ENCODE data around the gene VAT1. TPM values are rescaled to one million over a fixed set of nuclear protein-coding genes. Genes with fewer than 3 reads are reported as not detected.
A peak's percentile ranks its signal among the peaks of the same experiment; 100 is the strongest.

The VAT1 gene
- total and polyA plus RNA-seq, 2 of the 13 experiments (the other 11 are each of a cell fraction or from before 2014, with no cell fraction given): 143 to 205 TPM

DNA sequence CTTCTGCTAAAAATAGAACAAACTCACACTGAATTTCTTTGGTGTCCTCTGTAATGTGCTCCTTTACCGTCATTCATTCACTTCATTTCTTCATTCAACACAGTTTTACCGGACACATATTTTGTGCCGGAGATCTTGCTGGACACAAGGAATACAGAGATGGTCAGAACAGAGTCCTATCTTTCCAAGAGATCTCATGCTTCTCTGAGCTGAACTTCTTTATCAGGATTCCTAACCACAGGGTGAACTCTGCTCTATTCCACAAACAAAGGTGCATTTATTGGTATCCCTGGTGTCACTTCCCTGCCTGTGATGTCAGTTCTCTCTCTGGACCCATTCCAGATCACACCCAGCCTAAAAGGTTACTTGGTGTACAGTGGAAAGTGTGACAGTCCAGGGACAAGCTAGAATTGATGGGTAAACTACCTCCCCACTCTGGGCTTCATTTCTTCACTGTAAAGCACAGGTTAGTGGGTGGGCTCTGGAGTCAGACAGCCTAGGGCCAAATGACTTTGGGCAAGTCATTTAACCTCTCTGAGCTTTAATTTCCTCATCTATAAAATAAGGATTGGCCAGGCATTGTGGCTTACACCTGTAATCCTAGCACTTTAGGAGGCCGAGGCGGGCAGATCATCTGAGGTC, 11.4 kb downstream of the VAT1 start (continued):
- TF ChIP-seq NFRKB (IDR thresholded peaks at IDR 0.05): no peak
- peak; percentile 59; the same call in 1 of the 2 replicates for TF ChIP-seq NFKBIZ (CRISPR knock-in tag; IDR thresholded peaks at IDR 0.05)
- TF ChIP-seq CBX2 (IDR thresholded peaks at IDR 0.05; ENCODE audit: low read depth, low read length): no peak
- no peak for TF ChIP-seq CBX2 (CRISPR knock-in tag; IDR thresholded peaks at IDR 0.05; ENCODE audit: low read depth)
- peak; percentile 85 for TF ChIP-seq DRAP1 (CRISPR knock-in tag; IDR thresholded peaks at IDR 0.05)
- TF ChIP-seq, protein P1, sequence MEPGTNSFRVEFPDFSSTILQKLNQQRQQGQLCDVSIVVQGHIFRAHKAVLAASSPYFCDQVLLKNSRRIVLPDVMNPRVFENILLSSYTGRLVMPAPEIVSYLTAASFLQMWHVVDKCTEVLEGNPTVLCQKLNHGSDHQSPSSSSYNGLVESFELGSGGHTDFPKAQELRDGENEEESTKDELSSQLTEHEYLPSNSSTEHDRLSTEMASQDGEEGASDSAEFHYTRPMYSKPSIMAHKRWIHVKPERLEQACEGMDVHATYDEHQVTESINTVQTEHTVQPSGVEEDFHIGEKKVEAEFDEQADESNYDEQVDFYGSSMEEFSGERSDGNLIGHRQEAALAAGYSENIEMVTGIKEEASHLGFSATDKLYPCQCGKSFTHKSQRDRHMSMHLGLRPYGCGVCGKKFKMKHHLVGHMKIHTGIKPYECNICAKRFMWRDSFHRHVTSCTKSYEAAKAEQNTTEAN (CRISPR knock-in tag; conservative IDR thresholded peaks at IDR 0.05): peak; percentile 64
- no peak for TF ChIP-seq ZZZ3 (CRISPR knock-in tag; IDR thresholded peaks at IDR 0.05; ENCODE audit: borderline replicate concordance)
- TF ChIP-seq RAD21 (CRISPR knock-in tag; IDR thresholded peaks at IDR 0.05): no peak
- no peak for TF ChIP-seq ZNF256 (CRISPR knock-in tag; conservative IDR thresholded peaks at IDR 0.05)
- TF ChIP-seq ZNF10 (CRISPR knock-in tag; IDR thresholded peaks at IDR 0.05; ENCODE audit: borderline replicate concordance, low read depth): no peak
- TF ChIP-seq ARID5B (CRISPR knock-in tag; IDR thresholded peaks at IDR 0.05): peak; percentile 93
- peak; percentile 57; the same call in 1 of the 2 replicates for TF ChIP-seq SIX1 (CRISPR knock-in tag; IDR thresholded peaks at IDR 0.05; ENCODE audit: borderline replicate concordance)
- TF ChIP-seq ZNF775 (CRISPR knock-in tag; IDR thresholded peaks at IDR 0.05; ENCODE audit: borderline replicate concordance): no peak
- TF ChIP-seq IRX3 (CRISPR knock-in tag; IDR thresholded peaks at IDR 0.05; ENCODE audit: borderline replicate concordance, low read depth): no peak
- 0 out of 2 replicates have a peak, but pooled peaks have one; percentile 64 for TF ChIP-seq CC2D1A (CRISPR knock-in tag; IDR thresholded peaks at IDR 0.05)
- TF ChIP-seq, protein P2, sequence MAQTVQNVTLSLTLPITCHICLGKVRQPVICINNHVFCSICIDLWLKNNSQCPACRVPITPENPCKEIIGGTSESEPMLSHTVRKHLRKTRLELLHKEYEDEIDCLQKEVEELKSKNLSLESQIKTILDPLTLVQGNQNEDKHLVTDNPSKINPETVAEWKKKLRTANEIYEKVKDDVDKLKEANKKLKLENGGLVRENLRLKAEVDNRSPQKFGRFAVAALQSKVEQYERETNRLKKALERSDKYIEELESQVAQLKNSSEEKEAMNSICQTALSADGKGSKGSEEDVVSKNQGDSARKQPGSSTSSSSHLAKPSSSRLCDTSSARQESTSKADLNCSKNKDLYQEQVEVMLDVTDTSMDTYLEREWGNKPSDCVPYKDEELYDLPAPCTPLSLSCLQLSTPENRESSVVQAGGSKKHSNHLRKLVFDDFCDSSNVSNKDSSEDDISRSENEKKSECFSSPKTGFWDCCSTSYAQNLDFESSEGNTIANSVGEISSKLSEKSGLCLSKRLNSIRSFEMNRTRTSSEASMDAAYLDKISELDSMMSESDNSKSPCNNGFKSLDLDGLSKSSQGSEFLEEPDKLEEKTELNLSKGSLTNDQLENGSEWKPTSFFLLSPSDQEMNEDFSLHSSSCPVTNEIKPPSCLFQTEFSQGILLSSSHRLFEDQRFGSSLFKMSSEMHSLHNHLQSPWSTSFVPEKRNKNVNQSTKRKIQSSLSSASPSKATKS (CRISPR knock-in tag; IDR thresholded peaks at IDR 0.05): no peak
- TF ChIP-seq PHF20 (CRISPR knock-in tag; IDR thresholded peaks at IDR 0.05): no peak
- TF ChIP-seq RELA (CRISPR knock-in tag; IDR thresholded peaks at IDR 0.05): no peak
- TF ChIP-seq PRDM10 (CRISPR knock-in tag; IDR thresholded peaks at IDR 0.05; ENCODE audit: low read depth): peak; percentile 81
